ENCODE measurements around the gene COL6A3.
A peak's percentile ranks its signal among the peaks of the same experiment; 100 is the strongest.

COL6A3 gene

GRCh38 chr2:237422309-237422708 is 8.3 kb upstream of the COL6A3 start:
- no peak for DNase-seq (ENCODE audit: extremely low read depth, low read depth)
- TF ChIP-seq, protein P1, sequence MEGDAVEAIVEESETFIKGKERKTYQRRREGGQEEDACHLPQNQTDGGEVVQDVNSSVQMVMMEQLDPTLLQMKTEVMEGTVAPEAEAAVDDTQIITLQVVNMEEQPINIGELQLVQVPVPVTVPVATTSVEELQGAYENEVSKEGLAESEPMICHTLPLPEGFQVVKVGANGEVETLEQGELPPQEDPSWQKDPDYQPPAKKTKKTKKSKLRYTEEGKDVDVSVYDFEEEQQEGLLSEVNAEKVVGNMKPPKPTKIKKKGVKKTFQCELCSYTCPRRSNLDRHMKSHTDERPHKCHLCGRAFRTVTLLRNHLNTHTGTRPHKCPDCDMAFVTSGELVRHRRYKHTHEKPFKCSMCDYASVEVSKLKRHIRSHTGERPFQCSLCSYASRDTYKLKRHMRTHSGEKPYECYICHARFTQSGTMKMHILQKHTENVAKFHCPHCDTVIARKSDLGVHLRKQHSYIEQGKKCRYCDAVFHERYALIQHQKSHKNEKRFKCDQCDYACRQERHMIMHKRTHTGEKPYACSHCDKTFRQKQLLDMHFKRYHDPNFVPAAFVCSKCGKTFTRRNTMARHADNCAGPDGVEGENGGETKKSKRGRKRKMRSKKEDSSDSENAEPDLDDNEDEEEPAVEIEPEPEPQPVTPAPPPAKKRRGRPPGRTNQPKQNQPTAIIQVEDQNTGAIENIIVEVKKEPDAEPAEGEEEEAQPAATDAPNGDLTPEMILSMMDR (IDR thresholded peaks at IDR 0.05; ENCODE audit: low read depth, low read length, missing control alignments): no peak
- no peak overlapping the region for H3K4me3 ChIP-seq (replicated peaks; ENCODE audit: low read depth, low read length)

GRCh38 chr2:237421542-237422116 is 7.7 kb upstream of the COL6A3 start:
- DNase-seq (ENCODE audit: extremely low read depth, low read depth): peak; percentile 69
- TF ChIP-seq, protein P1 (IDR thresholded peaks at IDR 0.05; ENCODE audit: low read depth, low read length, missing control alignments): peak; percentile 94
- H3K4me3 ChIP-seq (replicated peaks; ENCODE audit: low read depth, low read length): no peak overlapping the region

GRCh38 chr2:237418300-237418699 is 4.3 kb upstream of the COL6A3 start:
- H3K4me3 ChIP-seq (replicated peaks; ENCODE audit: low read depth, low read length): no peak overlapping the region
- TF ChIP-seq, protein P1 (IDR thresholded peaks at IDR 0.05; ENCODE audit: low read depth, low read length, missing control alignments): no peak
- no peak for DNase-seq (ENCODE audit: extremely low read depth, low read depth)

DNA sequence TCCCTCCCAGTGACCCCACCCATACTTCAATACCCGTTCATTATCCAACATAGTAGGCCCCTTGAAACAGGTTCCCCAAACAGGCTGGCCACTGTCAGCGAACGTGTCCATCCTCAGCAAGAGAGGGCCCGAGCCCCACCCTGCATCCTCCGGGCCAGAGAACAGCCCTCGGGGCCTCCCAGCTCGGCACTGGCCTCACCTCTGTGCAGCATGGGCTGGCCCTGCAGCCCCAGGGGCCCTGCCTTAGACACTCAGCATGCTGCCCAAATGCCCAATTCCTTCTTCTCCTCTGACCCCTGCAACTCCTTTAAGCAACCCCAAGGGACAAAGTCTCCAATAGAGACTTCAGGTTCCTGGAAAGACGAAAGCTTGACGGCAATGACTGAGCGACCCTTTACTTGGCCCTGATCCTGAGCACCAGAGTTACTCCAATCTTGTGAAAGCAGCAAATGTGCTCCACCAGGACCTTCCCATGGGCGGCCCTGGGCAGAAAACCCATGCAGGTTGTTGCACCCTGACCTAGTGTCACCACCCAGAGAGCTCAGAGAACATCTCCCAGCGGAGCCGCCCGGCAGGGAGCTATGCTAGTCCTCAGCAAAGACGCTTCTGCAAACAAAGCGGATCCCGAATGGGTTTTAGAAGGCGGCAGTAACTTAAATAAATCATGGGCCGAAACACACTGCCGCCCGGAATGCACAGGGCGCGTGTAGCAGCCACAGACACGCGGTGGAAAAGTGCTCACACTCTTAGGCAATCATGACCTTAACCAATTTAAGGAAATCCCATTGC is 782 bp downstream of the COL6A3 start:
- H3K4me3 ChIP-seq (replicated peaks; ENCODE audit: low read depth, low read length): peak overlapping the region; percentile 82
- TF ChIP-seq, protein P1 (IDR thresholded peaks at IDR 0.05; ENCODE audit: low read depth, low read length, missing control alignments): no peak
- DNase-seq (ENCODE audit: extremely low read depth, low read depth): no peak

- peak overlapping the region; percentile 82 for H3K4me3 ChIP-seq (replicated peaks; ENCODE audit: low read depth, low read length)
- TF ChIP-seq, protein P1 (IDR thresholded peaks at IDR 0.05; ENCODE audit: low read depth, low read length, missing control alignments): no peak
- DNase-seq (ENCODE audit: extremely low read depth, low read depth): no peak
Observed at GRCh38 chr2:237412646-237412987, 1.3 kb downstream of the COL6A3 start.

DNA sequence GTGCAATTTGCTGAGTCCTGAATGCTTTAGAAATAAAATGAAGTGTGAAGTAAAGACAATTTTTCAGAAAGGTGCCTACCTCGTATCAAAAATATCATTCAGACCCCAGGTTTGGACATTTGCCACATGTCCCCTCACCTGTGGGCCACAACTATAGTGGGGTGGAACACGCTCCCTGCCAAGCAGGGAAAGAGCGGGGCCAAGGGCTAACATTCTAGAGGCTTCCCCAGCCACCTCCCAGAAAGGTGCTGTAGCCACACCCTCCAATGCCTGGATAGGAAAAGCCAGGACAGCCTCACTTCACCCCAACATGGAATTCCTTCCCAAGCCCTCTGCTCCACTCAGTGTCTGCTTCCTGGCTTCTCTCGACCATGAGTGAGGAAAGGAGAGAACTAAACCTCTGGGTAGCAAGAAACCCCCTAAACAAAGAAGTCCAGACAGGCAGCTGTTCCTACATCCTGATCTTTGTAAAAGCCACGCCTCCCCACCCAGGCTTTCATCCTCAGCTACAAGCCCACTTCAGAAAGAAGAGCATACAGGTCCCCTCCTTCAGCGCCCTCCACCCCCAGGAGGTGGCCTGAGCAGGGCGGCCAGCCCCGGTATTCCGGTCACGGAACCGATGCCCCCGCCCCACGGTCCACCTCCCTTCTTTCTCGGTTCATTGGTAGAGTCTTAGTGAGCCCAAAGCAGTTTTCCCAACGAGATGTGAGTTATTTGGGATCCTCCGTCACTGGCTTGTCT is 2.1 kb downstream of the COL6A3 start:
- DNase-seq (ENCODE audit: extremely low read depth, low read depth): no peak
- TF ChIP-seq, protein P1 (IDR thresholded peaks at IDR 0.05; ENCODE audit: low read depth, low read length, missing control alignments): no peak
- H3K4me3 ChIP-seq (replicated peaks; ENCODE audit: low read depth, low read length): peak overlapping the region; percentile 82
